Type B pancreatic cell (in vitro differentiated cells): ENCODE data around the gene FUT3. TPM values are rescaled to one million over a fixed set of nuclear protein-coding genes. Genes with fewer than 3 reads are reported as not detected.
A peak's percentile ranks its signal among the peaks of the same experiment; 100 is the strongest.

Experiments used
- DNase-seq: peaks from one replicate; pipeline ENCODE4 v3.0.0; 2021; ENCODE audit warnings: mixed read lengths; ENCODE audit not compliant: unreplicated experiment; ENCODE audit errors: extremely low spot score
- H3K27ac Mint-ChIP-seq: 2 replicates; pipeline ENCODE4 v1.8.0; 2021; ENCODE audit warnings: mild to moderate bottlenecking, mixed read lengths
- H3K27me3 Mint-ChIP-seq: 2 replicates; pipeline ENCODE4 v1.8.0; 2021; ENCODE audit warnings: mixed read lengths
- H3K36me3 Mint-ChIP-seq: 2 replicates; pipeline ENCODE4 v1.8.0; 2021; ENCODE audit warnings: mixed read lengths
- H3K4me1 Mint-ChIP-seq: one replicate; pipeline ENCODE4 v1.8.0; 2021; ENCODE audit warnings: mixed read lengths; ENCODE audit not compliant: unreplicated experiment
- H3K4me3 Mint-ChIP-seq: 2 replicates; pipeline ENCODE4 v1.8.0; 2021; ENCODE audit warnings: mild to moderate bottlenecking, mixed read lengths
- H3K9me3 Mint-ChIP-seq: 2 replicates; pipeline ENCODE4 v1.8.0; 2021; ENCODE audit warnings: mixed read lengths
- long read RNA-seq: library from polyadenylated mRNA; unstranded; transcript quantifications from one replicate; pipeline ENCODE4 v2.0.0, GENCODE V29; 2020
- total RNA-seq: library from RNA; stranded (reverse); gene quantifications from 2 replicates; pipeline ENCODE4 v1.2.1, GENCODE V29; 2021; ENCODE audit warnings: low replicate concordance
- TF ChIP-seq, protein P1 (sequence below): fragments of 200-600 bp; sonication (generic); conservative IDR thresholded peaks from 2 replicates; pipeline ENCODE4 v1.5.0; 2021; ENCODE audit warnings: antibody characterized with exemption, mild to moderate bottlenecking

The FUT3 gene
- total RNA-seq: 6.6 and 16.3 TPM in 2 replicates
- long read RNA-seq, transcript FUT3-202 (2 exons, 2,022 nt): minor isoform, 5 of 28 reads
- long read RNA-seq, transcript FUT3-209 (3 exons, 2,182 nt): major isoform, 10 of 28 reads
- long read RNA-seq, transcript FUT3-207 (3 exons, 2,239 nt): minor isoform, 9 of 28 reads
- long read RNA-seq, partial matches to known transcripts: 0 of 28 reads
- long read RNA-seq, other reads (novel, unspliced or antisense): 1 of 28 reads

DNA sequence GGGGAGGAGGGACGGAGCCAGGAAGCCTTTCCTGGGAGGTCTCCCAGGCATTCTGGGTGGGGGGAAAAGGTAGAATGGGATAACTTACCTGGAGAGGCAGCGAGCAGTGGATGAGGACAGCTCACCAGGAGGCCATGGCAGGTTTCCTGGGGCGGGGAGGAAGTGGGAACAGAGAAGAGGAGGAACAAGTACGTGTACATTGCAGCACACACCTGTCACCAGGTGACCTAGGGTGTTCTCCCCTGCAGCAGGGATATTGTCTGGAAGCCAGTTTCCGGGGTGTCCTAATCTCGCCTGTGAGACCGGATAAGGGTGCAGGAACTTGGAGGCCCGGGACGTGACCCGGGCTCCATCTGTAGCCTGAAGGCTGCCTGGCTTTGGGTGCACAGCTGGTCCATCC, at the start of gene FUT3:
Gene FUT3 (minus strand): TSS at position 148 of the 400 bp plus-strand sequence.
- Mint-ChIP-seq H3K27me3 (no peaks in the 10 kb centered on the region), H3K4me1 (no peaks in the 10 kb centered on the region), H3K4me3 (peak within 1 kb of the TSS; percentile 60), H3K36me3 (no peaks in the 10 kb centered on the region), H3K27ac (no peak within 1 kb of the TSS), H3K9me3 (no peaks in the 10 kb centered on the region)
- TF ChIP-seq, protein P1, sequence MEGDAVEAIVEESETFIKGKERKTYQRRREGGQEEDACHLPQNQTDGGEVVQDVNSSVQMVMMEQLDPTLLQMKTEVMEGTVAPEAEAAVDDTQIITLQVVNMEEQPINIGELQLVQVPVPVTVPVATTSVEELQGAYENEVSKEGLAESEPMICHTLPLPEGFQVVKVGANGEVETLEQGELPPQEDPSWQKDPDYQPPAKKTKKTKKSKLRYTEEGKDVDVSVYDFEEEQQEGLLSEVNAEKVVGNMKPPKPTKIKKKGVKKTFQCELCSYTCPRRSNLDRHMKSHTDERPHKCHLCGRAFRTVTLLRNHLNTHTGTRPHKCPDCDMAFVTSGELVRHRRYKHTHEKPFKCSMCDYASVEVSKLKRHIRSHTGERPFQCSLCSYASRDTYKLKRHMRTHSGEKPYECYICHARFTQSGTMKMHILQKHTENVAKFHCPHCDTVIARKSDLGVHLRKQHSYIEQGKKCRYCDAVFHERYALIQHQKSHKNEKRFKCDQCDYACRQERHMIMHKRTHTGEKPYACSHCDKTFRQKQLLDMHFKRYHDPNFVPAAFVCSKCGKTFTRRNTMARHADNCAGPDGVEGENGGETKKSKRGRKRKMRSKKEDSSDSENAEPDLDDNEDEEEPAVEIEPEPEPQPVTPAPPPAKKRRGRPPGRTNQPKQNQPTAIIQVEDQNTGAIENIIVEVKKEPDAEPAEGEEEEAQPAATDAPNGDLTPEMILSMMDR: no peak
- no peak for DNase-seq

GRCh38 chr19:5900976-5901375, 49.7 kb upstream of the FUT3 start:
- Mint-ChIP-seq H3K27ac (peak overlapping the region; percentile 41), H3K27me3 (no peaks in the 10 kb centered on the region), H3K4me3 (peak overlapping the region; percentile 39), H3K36me3 (peaks cover 7% of the 10 kb centered on the region), H3K9me3 (no peaks in the 10 kb centered on the region), H3K4me1 (peaks cover 5% of the 10 kb centered on the region)
- TF ChIP-seq, protein P1: no peak
- DNase-seq: no peak

- Mint-ChIP-seq H3K27me3 (no peaks in the 10 kb centered on the region), H3K9me3 (no peaks in the 10 kb centered on the region), H3K36me3 (peaks cover 10% of the 10 kb centered on the region), H3K4me1 (peaks cover 5% of the 10 kb centered on the region), H3K4me3 (peak overlapping the region; percentile 36), H3K27ac (no peak overlapping the region)
- TF ChIP-seq, protein P1: no peak
- DNase-seq: no peak
Observed at GRCh38 chr19:5899728-5900526, 48.7 kb upstream of the FUT3 start.

DNA sequence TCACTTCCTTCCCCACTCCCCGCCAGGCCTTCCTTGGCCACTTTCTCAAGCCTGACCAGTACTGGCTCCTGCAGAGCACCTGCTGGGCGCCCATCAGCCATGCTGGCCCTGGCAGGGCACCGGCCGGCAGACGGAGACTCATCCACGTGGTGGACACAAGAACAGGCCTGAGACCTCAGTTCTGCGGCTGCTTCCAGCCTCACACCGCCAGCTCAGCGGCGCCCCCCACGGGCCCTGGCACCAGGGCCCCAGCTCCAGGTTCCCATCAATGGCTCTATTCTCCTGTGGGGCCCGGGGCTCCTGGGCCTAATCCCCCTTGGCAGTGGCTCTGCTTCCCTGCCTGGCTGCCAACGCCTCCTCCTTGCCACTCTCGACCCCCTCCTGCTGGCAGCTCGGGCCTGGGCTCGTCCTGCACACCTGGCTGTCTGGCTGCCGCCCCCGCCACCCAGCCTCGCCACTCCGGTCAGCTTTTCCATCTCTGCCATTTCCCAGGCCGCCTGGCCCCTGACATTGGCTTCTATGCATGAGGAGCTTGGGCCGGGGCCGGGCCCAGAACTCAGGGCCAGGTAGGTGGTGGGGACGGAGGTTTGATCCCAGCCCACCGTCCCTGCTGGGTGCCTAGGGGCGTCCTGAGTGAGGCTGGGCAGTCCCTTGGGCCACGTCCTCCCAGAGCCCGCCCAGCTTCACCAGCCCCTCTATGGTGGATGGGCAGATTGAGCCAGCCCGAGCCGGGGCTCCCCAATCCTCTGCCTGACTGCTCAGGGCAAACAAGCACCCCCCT, 46.1 kb upstream of the FUT3 start:
- Mint-ChIP-seq H3K36me3 (peaks cover 10% of the 10 kb centered on the region), H3K27ac (no peak overlapping the region), H3K4me3 (no peak overlapping the region), H3K9me3 (no peaks in the 10 kb centered on the region), H3K4me1 (peaks cover 5% of the 10 kb centered on the region), H3K27me3 (no peaks in the 10 kb centered on the region)
- DNase-seq: no peak
- TF ChIP-seq, protein P1: no peak

DNA sequence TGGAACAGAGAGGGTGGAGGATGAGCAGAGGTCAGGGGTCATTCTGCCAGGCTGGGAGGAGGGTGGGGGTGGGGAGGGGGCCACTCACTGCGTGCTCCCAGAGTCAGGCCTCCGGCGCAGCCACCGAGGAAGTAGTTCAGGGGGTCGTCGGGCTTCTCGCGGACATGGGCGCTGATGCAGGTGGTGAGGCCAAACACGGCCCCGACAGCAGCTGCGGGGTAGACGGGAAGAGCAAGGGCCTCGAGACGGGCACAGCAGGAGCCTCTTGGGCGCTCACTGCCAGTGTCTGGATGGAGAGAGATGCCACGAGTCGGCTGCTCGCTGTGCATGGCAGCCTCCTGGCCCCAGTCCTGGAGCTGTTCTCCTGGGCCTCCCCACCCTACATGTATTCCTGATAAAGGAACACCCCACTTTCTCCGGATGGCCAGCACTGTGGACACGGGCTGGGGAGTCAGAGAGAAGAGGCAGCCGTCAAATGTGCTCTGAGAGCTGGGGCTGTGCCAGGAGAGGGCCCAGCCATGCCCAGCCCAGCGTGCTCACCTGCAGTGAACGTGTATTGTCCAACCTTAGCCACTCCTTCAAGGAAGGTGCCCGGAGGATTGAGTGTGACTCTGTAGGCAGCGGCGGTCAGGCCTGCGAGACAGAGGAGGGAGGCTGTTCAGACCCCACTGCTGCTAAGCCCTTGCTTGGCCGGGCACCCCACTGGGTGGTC, 45.3 kb upstream of the FUT3 start:
- H3K36me3 Mint-ChIP-seq: peaks cover 10% of the 10 kb centered on the region
- TF ChIP-seq, protein P1: no peak
- H3K4me3 Mint-ChIP-seq: no peak overlapping the region
- DNase-seq: no peak
- no peaks in the 10 kb centered on the region for H3K9me3 Mint-ChIP-seq
- H3K27me3 Mint-ChIP-seq: no peaks in the 10 kb centered on the region
- H3K27ac Mint-ChIP-seq: no peak overlapping the region
- peaks cover 5% of the 10 kb centered on the region for H3K4me1 Mint-ChIP-seq
